Sigmoid colon (tissue), 7 donors: ENCODE data around the gene PI4KA. TPM values are rescaled to one million over a fixed set of nuclear protein-coding genes. Genes with fewer than 3 reads are reported as not detected.

Source experiments
- DNase-seq: peaks from one replicate; pipeline ENCODE4 v3.0.0-alpha.2; 2019
- H3K27ac ChIP-seq, 4 donors: fragments of 200-600 bp; sonication (generic); one replicate each; pipeline ENCODE4 v1.5.1; 2016 to 2019; ENCODE audit warnings: mild to moderate bottlenecking in 1 of 4
- H3K27me3 ChIP-seq, 3 donors: fragments of 200-600 bp; sonication (generic); one replicate each; pipeline ENCODE4 v1.5.1; 2019; ENCODE audit warnings: mild to moderate bottlenecking in 1 of 3
- H3K36me3 ChIP-seq, 4 donors: fragments of 200-600 bp; sonication (generic); one replicate each; pipeline ENCODE4 v1.5.1; 2016 to 2019
- H3K4me1 ChIP-seq, 4 donors: fragments of 200-600 bp; sonication (generic); one replicate each; pipeline ENCODE4 v1.5.1; 2017 to 2019
- H3K4me3 ChIP-seq, 4 donors: fragments of 200-600 bp; sonication (generic); one replicate each; pipeline ENCODE4 v1.5.1; 2017 to 2019; ENCODE audit warnings: mild to moderate bottlenecking in 2 of 4, moderate library complexity in 1 of 4
- H3K9me3 ChIP-seq, 4 donors: fragments of 200-600 bp in 3 of 4; sonication (generic) in 3 of 4; one replicate each; pipeline versions ENCODE4 v1.5.1 to v1.6.1; 2013 to 2019
- CTCF ChIP-seq, 4 experiments: fragments of 450-650 bp in 3 of 4; fragments of 200-600 bp in 1 of 4; IDR thresholded peaks; one replicate each; pipeline ENCODE4 v1.5.1; 2016 to 2019; ENCODE audit warnings: antibody characterized with exemption in 4 of 4, mild to moderate bottlenecking in 3 of 4, moderate library complexity in 2 of 4
- EP300 ChIP-seq, 4 donors: sonication (generic); formaldehyde crosslinking; IDR thresholded peaks; one replicate each; pipeline ENCODE4 v1.6.1; 2017; ENCODE audit warnings: antibody characterized with exemption in 4 of 4
- POLR2A ChIP-seq, 2 donors: fragments of 450-650 bp; IDR thresholded peaks; one replicate each; pipeline ENCODE4 v1.6.1; 2016; ENCODE audit warnings: antibody characterized with exemption in 2 of 2, mild to moderate bottlenecking in 2 of 2, moderate library complexity in 2 of 2
- POLR2AphosphoS5 ChIP-seq, 4 donors: sonication (generic); formaldehyde crosslinking; IDR thresholded peaks; one replicate each; pipeline ENCODE4 v1.6.1; 2017; ENCODE audit warnings: antibody characterized with exemption in 4 of 4
- WGBS, 2 donors: extraction: QIAGEN DNeasy Blood & Tissue Kit; methylation state at CpG; one replicate each; pipeline ENCODE4 v1.1.7; 2013; 5-methylcytosine and 5-hydroxymethylcytosine counted together
- intact Hi-C: fragments of 100-400 bp; cut with DNase I; formaldehyde crosslinking; loops from one replicate; pipeline ENCODE4 v1.15.1; 2023
- polyA plus RNA-seq, 3 donors: library from polyadenylated mRNA; stranded (reverse); fragments of 200-250 nt; gene quantifications; one replicate each; pipeline ENCODE4 v1.2.3, GENCODE V29; 2013
- total RNA-seq, 4 donors: library from RNA; depleted of rRNA; stranded (reverse); fragments of >200 nt; gene quantifications; one replicate each; pipeline ENCODE4 v1.1.0, GENCODE V29; 2016
- donor health status: healthy with polysubstance abuse.
- donor health status: Bipolar disorder and iron deficiency.
- donor health status: healthy.

Gene PI4KA
- total and polyA plus RNA-seq, 7 donors = 26.1 to 137 (median 63.5) TPM

- TF ChIP-seq EP300 (IDR thresholded peaks at IDR 0.05) (no peak), CTCF (IDR thresholded peaks at IDR 0.05) (no peak), POLR2A (IDR thresholded peaks at IDR 0.05) (no peak), POLR2AphosphoS5 (IDR thresholded peaks at IDR 0.05) (no peak)
- H3K27ac ChIP-seq = no peak overlapping the region
- no peaks in the 10 kb centered on the region for H3K27me3 ChIP-seq
- H3K36me3 ChIP-seq = peaks cover 9 to 67% (median 29%) of the 10 kb centered on the region in 4 donors
- peaks cover 0 to 7% (median 4%) of the 10 kb centered on the region in 4 donors for H3K4me1 ChIP-seq
- intact Hi-C loops = loop anchor here (10.0 kb wide), 1 partner anchor 124 kb away; the partner anchor contains the start of gene THAP7
- H3K4me3 ChIP-seq = no peak overlapping the region
- no peak for DNase-seq
- 67 to 87% methylated on average over 5 of the region's 5 CpGs for WGBS, 2 donors
- no peaks in the 10 kb centered on the region for H3K9me3 ChIP-seq
Observed at GRCh38 chr22:20881231-20881630, 22.6 kb upstream of the PI4KA start.

GRCh38 chr22:20877715-20878114 lies 19.1 kb upstream of the PI4KA start:
- Histone ChIP-seq H3K9me3 (no peaks in the 10 kb centered on the region), H3K27ac (no peak overlapping the region), H3K27me3 (no peaks in the 10 kb centered on the region), H3K36me3 (peaks cover 0 to 65% (median 23%) of the 10 kb centered on the region in 4 donors), H3K4me3 (no peak overlapping the region), H3K4me1 (no peaks in the 10 kb centered on the region)
- intact Hi-C loops = no loop called here
- 94 to 98% methylated on average over 3 of the region's 3 CpGs for WGBS, 2 donors
- no peak for DNase-seq
- TF ChIP-seq POLR2A (IDR thresholded peaks at IDR 0.05) = no peak
- no peak for TF ChIP-seq POLR2AphosphoS5 (IDR thresholded peaks at IDR 0.05)
- no peak for TF ChIP-seq EP300 (IDR thresholded peaks at IDR 0.05)
- TF ChIP-seq CTCF (IDR thresholded peaks at IDR 0.05) = no peak

DNA sequence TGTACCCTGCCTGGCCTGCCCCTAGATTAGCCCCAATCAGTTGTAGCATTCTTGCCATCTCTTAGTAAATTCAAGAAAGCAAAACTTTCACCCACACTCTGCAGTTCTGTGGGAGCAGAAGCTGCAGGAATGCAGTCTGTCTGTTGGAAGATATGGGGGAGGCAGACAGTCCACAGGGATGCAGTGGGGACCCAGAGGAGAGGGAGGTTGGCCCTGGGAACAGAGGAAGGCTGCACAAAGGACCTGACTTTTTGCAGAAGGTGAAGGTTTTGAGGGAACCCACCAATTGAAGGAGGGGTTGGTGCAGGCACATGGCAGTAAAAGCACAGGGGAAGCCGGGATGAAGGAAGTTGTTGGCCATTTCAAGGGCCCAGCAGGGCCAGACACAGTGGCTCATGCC lies 16.7 kb upstream of the PI4KA start:
- peaks cover 0 to 64% (median 9%) of the 10 kb centered on the region in 4 donors for H3K36me3 ChIP-seq
- intact Hi-C loops = no loop called here
- no peaks in the 10 kb centered on the region for H3K27me3 ChIP-seq
- no peaks in the 10 kb centered on the region for H3K4me1 ChIP-seq
- no peaks in the 10 kb centered on the region for H3K9me3 ChIP-seq
- TF ChIP-seq POLR2A (IDR thresholded peaks at IDR 0.05) = no peak
- TF ChIP-seq POLR2AphosphoS5 (IDR thresholded peaks at IDR 0.05) = no peak
- TF ChIP-seq EP300 (IDR thresholded peaks at IDR 0.05) = no peak
- TF ChIP-seq CTCF (IDR thresholded peaks at IDR 0.05) = no peak
- no peak overlapping the region for H3K4me3 ChIP-seq
- no peak overlapping the region for H3K27ac ChIP-seq
- DNase-seq = no peak
- WGBS, 2 donors = 72 to 92% methylated on average over 1 of the region's 1 CpG

DNA sequence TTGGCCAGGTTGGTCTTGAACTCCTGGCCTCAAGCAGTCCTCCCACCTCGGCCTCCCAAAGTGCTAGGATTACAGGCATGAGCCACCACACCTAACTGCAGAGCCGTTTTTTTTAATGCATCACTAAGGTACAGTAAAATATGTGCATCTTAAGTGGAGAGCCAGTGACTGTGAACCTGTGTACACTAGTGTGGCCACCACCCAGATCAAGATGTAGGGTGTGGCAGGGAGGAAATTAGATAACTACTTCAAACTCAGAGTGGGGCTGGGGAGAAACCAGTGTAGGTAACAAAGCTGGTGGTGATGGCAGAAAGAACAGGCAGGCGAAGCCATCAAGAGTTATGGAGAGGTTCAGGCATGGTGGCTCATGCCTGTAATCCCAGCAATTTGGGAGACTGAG lies 14.6 kb upstream of the PI4KA start:
- H3K27me3 ChIP-seq = no peaks in the 10 kb centered on the region
- H3K4me1 ChIP-seq = peaks cover 0 to under 1% (median 0%) of the 10 kb centered on the region in 4 donors
- H3K36me3 ChIP-seq = peaks cover 0 to 77% (median 10%) of the 10 kb centered on the region in 4 donors
- WGBS, 2 donors = 57 to 81% methylated on average over 3 of the region's 3 CpGs
- intact Hi-C loops = no loop called here
- no peak overlapping the region for H3K4me3 ChIP-seq
- DNase-seq = no peak
- TF ChIP-seq POLR2A (IDR thresholded peaks at IDR 0.05) (no peak), POLR2AphosphoS5 (IDR thresholded peaks at IDR 0.05) (no peak), CTCF (IDR thresholded peaks at IDR 0.05) (no peak), EP300 (IDR thresholded peaks at IDR 0.05) (no peak)
- H3K27ac ChIP-seq = no peak overlapping the region
- H3K9me3 ChIP-seq = no peaks in the 10 kb centered on the region

DNA sequence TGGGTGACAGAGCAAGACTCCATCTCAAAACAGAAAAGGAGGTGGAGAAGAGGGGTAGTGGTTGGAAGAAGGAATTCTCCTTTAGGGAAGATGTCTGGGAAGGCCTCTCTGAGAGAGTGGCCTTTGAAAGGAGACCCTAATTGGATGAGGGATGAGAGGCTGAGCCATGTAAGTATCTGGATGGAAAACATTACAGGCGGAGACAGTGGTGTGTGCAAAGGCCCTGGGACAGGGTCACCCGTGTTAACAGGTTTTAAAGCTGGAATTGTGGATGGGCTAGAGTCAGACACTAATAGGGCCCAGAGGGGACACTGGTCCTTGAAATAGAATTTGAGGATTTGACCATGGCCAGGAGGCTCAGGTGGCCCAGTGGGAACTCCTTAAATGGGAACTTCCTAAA lies 10.6 kb upstream of the PI4KA start:
- DNase-seq = no peak
- intact Hi-C loops = no loop called here
- Histone ChIP-seq H3K9me3 (no peaks in the 10 kb centered on the region), H3K36me3 (peaks cover 0 to 51% (median 9%) of the 10 kb centered on the region in 4 donors), H3K4me1 (peaks cover 0 to 19% (median 14%) of the 10 kb centered on the region in 4 donors), H3K27me3 (no peaks in the 10 kb centered on the region), H3K27ac (no peak overlapping the region), H3K4me3 (no peak overlapping the region)
- TF ChIP-seq POLR2AphosphoS5 (IDR thresholded peaks at IDR 0.05) (no peak), POLR2A (IDR thresholded peaks at IDR 0.05) (no peak), EP300 (IDR thresholded peaks at IDR 0.05) (no peak), CTCF (IDR thresholded peaks at IDR 0.05) (no peak)
- 95 to 96% methylated on average over 2 of the region's 2 CpGs for WGBS, 2 donors
